Measurements from ENCODE around the gene FAM13B.

GRCh38 chr5:138054847-138055558 lies 22.1 kb upstream of the FAM13B start:
- TF ChIP-seq CTCF (IDR thresholded peaks at IDR 0.05; ENCODE audit: low read depth, low read length): no peak
- TF ChIP-seq MYC (IDR thresholded peaks at IDR 0.05; ENCODE audit: low read depth, low read length): no peak

Measured in NB4 (cell line).